Caco-2 (cell line): ENCODE data around the gene SPAG4. TPM values are rescaled to one million over a fixed set of nuclear protein-coding genes. Genes with fewer than 3 reads are reported as not detected.

Source experiments
- BruUV-seq: library from RNA; stranded (reverse); fragments of 400-500 nt; replicated peaks from 2 replicates; lab custom pipeline; 2021; lab: Mats Ljungman, UMichigan
- CTCF ChIA-PET: fragments of 300-600 bp; sonication (Branson Sonifier 250); formaldehyde crosslinking; loops from one replicate; lab custom pipeline; 2022; ENCODE audit warnings: antibody characterized with exemption; lab: Charles Lee
- POLR2A ChIA-PET: fragments of 300-600 bp; sonication (Branson Sonifier 250); formaldehyde crosslinking; loops from one replicate; lab custom pipeline; 2022; ENCODE audit warnings: antibody characterized with exemption; lab: Charles Lee
- DNase-seq, 2 experiments: peaks; one replicate each; pipeline versions ENCODE4 v3.0.0 to v3.0.0-alpha.2; 2020 to 2022
- H3K27me3 ChIP-seq: replicated peaks from 2 replicates; pipeline ENCODE4 v1.6.0; 2011; ENCODE audit warnings: low read length; ENCODE audit not compliant: control insufficient read depth, insufficient read depth
- H3K36me3 ChIP-seq: 2 replicates; pipeline ENCODE4 v1.5.1; 2011; ENCODE audit warnings: low read length; ENCODE audit not compliant: control insufficient read depth, insufficient read depth
- H3K4me1 ChIP-seq: fragments of 250-450 bp; sonication (Bioruptor Pico); 2 replicates; pipeline ENCODE4 v1.5.1; 2020; ENCODE audit warnings: mild to moderate bottlenecking
- H3K4me3 ChIP-seq: 2 replicates; pipeline ENCODE4 v1.5.1; 2011; ENCODE audit warnings: low read depth, mild to moderate bottlenecking, control low read depth, low read length
- H3K9me3 ChIP-seq: fragments of 250-450 bp; sonication (Bioruptor Pico); 2 replicates; pipeline ENCODE4 v1.5.1; 2020; ENCODE audit warnings: mild to moderate bottlenecking, moderate library complexity
- H3K27ac Mint-ChIP-seq: one replicate; pipeline ENCODE4 v1.8.0; 2022; ENCODE audit warnings: mixed read lengths; ENCODE audit not compliant: unreplicated experiment
- H3K27me3 Mint-ChIP-seq: one replicate; pipeline ENCODE4 v1.8.0; 2022; ENCODE audit warnings: mixed read lengths; ENCODE audit not compliant: insufficient read depth, unreplicated experiment
- H3K36me3 Mint-ChIP-seq: one replicate; pipeline ENCODE4 v1.8.0; 2022; ENCODE audit warnings: mild to moderate bottlenecking, mixed read lengths; ENCODE audit not compliant: insufficient read depth, unreplicated experiment
- H3K4me1 Mint-ChIP-seq: one replicate; pipeline ENCODE4 v1.8.0; 2022; ENCODE audit warnings: low read depth, mixed read lengths; ENCODE audit not compliant: unreplicated experiment
- H3K4me3 Mint-ChIP-seq: one replicate; pipeline ENCODE4 v1.8.0; 2022; ENCODE audit warnings: mild to moderate bottlenecking, moderate library complexity, mixed read lengths; ENCODE audit not compliant: unreplicated experiment
- H3K9me3 Mint-ChIP-seq: one replicate; pipeline ENCODE4 v1.8.0; 2022; ENCODE audit warnings: mixed read lengths; ENCODE audit not compliant: unreplicated experiment
- intact Hi-C: fragments of 100-400 bp; cut with micrococcal nuclease; formaldehyde crosslinking; loops from one replicate; pipeline ENCODE4 v1.10.0; 2022; ENCODE audit not compliant: unreplicated experiment
- total RNA-seq: library from RNA; stranded (reverse); gene quantifications from 2 replicates; pipeline ENCODE4 v1.2.3, GENCODE V29; 2022
- TF ChIP-seq, protein P1 (sequence below), 2 experiments: fragments of 200-600 bp in 1 of 2; IDR thresholded peaks; 1 replicate in 1 of 2; 2 replicates in 1 of 2; pipeline versions ENCODE4 v1.5.1 to v1.8.0; 2011 to 2022; ENCODE audit warnings: antibody characterized with exemption in 1 of 2, control low read depth in 1 of 2, inconsistent platforms in 1 of 2, low read depth in 1 of 2, low read length in 1 of 2, mild to moderate bottlenecking in 1 of 2, moderate library complexity in 1 of 2; ENCODE audit not compliant: insufficient read depth in 1 of 2, severe bottlenecking in 1 of 2, unreplicated experiment in 1 of 2

SPAG4 gene
- total RNA-seq, 1 experiment from 2014 or later: 5.4 TPM

DNA sequence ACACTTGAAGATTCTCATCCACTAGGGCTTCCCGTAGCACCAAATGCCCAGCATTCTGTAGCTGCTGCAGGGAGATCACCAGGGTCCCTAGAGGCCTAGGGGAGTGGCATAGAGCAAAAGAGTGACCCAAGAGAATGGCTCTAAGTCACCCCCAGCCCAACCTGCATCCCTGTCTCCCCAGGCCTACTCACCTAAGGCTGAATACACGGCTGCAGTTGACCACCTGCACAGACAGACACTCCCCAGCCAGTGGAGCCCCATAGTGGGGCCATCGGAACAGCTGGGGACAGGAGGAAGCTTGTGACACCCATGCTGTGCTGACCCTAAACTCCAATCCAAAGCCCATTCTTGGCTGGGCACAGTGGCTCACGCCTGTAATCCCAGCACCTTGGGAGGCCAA lies 9.5 kb upstream of the SPAG4 start:
- Mint-ChIP-seq H3K36me3 (no peaks in the 10 kb centered on the region), H3K27me3 (no peaks in the 10 kb centered on the region), H3K4me3 (no peak overlapping the region), H3K27ac (no peak overlapping the region), H3K4me1 (peaks cover 20% of the 10 kb centered on the region), H3K9me3 (no peaks in the 10 kb centered on the region)
- DNase-seq: no peak
- TF ChIP-seq, protein P1, sequence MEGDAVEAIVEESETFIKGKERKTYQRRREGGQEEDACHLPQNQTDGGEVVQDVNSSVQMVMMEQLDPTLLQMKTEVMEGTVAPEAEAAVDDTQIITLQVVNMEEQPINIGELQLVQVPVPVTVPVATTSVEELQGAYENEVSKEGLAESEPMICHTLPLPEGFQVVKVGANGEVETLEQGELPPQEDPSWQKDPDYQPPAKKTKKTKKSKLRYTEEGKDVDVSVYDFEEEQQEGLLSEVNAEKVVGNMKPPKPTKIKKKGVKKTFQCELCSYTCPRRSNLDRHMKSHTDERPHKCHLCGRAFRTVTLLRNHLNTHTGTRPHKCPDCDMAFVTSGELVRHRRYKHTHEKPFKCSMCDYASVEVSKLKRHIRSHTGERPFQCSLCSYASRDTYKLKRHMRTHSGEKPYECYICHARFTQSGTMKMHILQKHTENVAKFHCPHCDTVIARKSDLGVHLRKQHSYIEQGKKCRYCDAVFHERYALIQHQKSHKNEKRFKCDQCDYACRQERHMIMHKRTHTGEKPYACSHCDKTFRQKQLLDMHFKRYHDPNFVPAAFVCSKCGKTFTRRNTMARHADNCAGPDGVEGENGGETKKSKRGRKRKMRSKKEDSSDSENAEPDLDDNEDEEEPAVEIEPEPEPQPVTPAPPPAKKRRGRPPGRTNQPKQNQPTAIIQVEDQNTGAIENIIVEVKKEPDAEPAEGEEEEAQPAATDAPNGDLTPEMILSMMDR (IDR thresholded peaks at IDR 0.05; ENCODE audit: insufficient read depth in 1 of 2, low read depth in 1 of 2, low read length in 1 of 2, severe bottlenecking in 1 of 2, unreplicated experiment in 1 of 2): no peak
- H3K9me3 ChIP-seq: no peaks in the 10 kb centered on the region
- no peaks in the 10 kb centered on the region for H3K27me3 ChIP-seq
- H3K4me1 ChIP-seq: peaks cover 15% of the 10 kb centered on the region
- CTCF ChIA-PET: interaction anchor here (1.8 to 2.9 kb wide), 2 partner anchors 10 to 13 kb away, joined by 5 to 11 read pairs; partner anchors contain the start of gene SPAG4
- H3K4me3 ChIP-seq: no peak overlapping the region
- POLR2A ChIA-PET: no interaction called here
- no peaks in the 10 kb centered on the region for H3K36me3 ChIP-seq
- BruUV-seq: no TSS peak
- intact Hi-C loops: no loop called here

DNA sequence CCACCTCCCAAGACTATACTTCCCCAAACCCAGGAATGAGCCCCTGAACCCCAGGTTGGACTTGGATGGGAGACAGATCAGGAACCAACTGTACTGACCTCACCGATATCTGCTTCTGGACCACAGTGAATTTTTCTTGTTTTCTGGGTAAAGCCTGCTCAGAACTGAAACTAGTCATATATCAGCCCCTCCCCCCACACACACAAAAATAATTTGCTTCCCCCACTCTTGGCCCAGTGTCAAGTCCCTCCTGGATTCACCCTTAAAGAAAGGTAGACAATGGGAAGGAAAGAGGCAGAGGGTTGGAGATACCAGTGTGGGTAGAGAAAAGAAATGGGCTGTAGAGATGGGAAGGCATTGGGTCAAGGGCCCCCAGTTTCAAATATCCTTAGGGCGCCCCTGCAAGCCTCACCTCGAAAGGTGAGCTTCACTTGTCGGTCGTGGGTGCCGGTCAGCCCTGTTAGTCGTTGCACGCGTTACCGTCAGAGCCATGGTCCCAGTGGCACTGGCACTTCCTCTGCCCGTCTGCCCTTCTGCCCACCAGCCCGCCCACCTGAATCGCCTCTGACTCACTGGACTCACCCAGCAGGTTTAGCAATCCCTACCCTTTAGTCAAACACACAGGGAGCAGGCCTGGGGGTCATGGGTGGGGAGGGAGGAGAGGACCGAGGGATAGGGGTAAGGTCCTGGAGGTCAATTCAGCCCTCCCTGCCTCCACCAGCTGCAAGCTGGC lies 8.5 kb upstream of the SPAG4 start:
- Histone ChIP-seq H3K4me3 (no peak overlapping the region), H3K4me1 (peaks cover 16% of the 10 kb centered on the region), H3K9me3 (no peaks in the 10 kb centered on the region), H3K36me3 (no peaks in the 10 kb centered on the region), H3K27me3 (no peaks in the 10 kb centered on the region)
- H3K9me3 Mint-ChIP-seq: no peaks in the 10 kb centered on the region
- no peaks in the 10 kb centered on the region for H3K27me3 Mint-ChIP-seq
- peak overlapping the region; percentile 64 for H3K27ac Mint-ChIP-seq
- H3K4me3 Mint-ChIP-seq: no peak overlapping the region
- ChIA-PET POLR2A (interaction anchor here (1.4 kb wide), 1 partner anchor 9 kb away, joined by 3 read pairs; the partner anchor contains the start of gene SPAG4), CTCF (interaction anchor here (0.7 to 2.9 kb wide), 3 partner anchors 9 to 283 kb away, joined by 3 to 11 read pairs (median 5); partner anchors contain the start of gene SPAG4)
- DNase-seq: peak in 1 of 2 experiments; percentile 70
- no TSS peak for BruUV-seq
- H3K4me1 Mint-ChIP-seq: peaks cover 22% of the 10 kb centered on the region
- TF ChIP-seq, protein P1 (IDR thresholded peaks at IDR 0.05; ENCODE audit: insufficient read depth in 1 of 2, low read depth in 1 of 2, low read length in 1 of 2, severe bottlenecking in 1 of 2, unreplicated experiment in 1 of 2): no peak
- H3K36me3 Mint-ChIP-seq: no peaks in the 10 kb centered on the region
- intact Hi-C loops: no loop called here

DNA sequence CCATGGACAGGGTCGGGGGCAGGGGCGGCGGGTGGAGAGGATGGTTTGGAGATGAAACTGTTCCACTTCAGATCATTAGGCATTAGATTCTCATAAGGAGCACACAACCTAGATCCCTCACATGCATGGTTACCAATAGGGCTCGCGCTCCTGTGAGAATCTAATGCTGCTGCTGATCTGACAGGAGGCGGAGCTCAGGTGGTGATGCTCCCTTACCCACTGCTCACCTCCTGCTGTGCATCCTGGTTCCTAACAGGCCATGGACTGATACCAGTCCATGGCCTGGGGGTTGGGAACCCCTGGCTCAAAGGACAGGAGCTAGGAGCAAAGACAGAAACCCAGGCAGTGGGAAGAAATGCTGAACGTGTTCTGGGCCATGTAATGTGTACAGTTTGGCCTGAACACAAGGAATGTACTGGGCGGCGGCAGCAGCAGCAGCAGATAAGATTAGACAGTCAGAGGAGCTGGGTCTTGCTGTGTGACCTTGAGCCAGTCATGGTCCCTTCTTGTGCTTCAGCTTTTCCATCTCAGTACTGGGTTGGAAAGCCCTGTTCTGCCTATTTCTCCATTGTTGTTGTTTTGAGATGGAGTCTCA lies 4.7 kb upstream of the SPAG4 start:
- H3K27me3 ChIP-seq: no peaks in the 10 kb centered on the region
- intact Hi-C loops: loop anchor here (10.0 kb wide), 1 partner anchor 286 kb away; no protein-coding TSS in a partner anchor
- Mint-ChIP-seq H3K4me3 (no peak overlapping the region), H3K36me3 (peaks cover 22% of the 10 kb centered on the region), H3K4me1 (peaks cover 26% of the 10 kb centered on the region), H3K27ac (peak overlapping the region; percentile 32), H3K27me3 (no peaks in the 10 kb centered on the region), H3K9me3 (no peaks in the 10 kb centered on the region)
- BruUV-seq: no TSS peak
- H3K9me3 ChIP-seq: no peaks in the 10 kb centered on the region
- H3K36me3 ChIP-seq: no peaks in the 10 kb centered on the region
- TF ChIP-seq, protein P1 (IDR thresholded peaks at IDR 0.05; ENCODE audit: insufficient read depth in 1 of 2, low read depth in 1 of 2, low read length in 1 of 2, severe bottlenecking in 1 of 2, unreplicated experiment in 1 of 2): no peak
- CTCF ChIA-PET: interaction anchor here (0.6 to 1.3 kb wide), 7 partner anchors 8 to 122 kb away, joined by 3 to 6 read pairs (median 4); no protein-coding TSS in a partner anchor
- POLR2A ChIA-PET: interaction anchor here (0.6 kb wide), 2 partner anchors 346 to 1568 kb away, joined by 3 to 4 read pairs; partner anchors contain the start of gene RPN2
- peaks cover 16% of the 10 kb centered on the region for H3K4me1 ChIP-seq
- H3K4me3 ChIP-seq: no peak overlapping the region
- DNase-seq: no peak
